Stimulated activated CD8-positive, alpha-beta memory T cell treated with anti-CD3 and anti-CD28 coated beads, Interleukin-7, amount 100 ng/mL, for 1 hour (primary cell): ENCODE measurements around the gene MTIF3.
"Not testable (repeated sequence)": the region's sequence is repeated elsewhere in the genome, so short reads cannot be mapped to it uniquely, and the experiment has no call there.

Source experiments
- DNase-seq, 2 donors: peaks; one replicate each; pipeline ENCODE4 v3.0.0-alpha.2; 2020; ENCODE audit warnings: low read depth in 2 of 2

MTIF3 gene

DNA sequence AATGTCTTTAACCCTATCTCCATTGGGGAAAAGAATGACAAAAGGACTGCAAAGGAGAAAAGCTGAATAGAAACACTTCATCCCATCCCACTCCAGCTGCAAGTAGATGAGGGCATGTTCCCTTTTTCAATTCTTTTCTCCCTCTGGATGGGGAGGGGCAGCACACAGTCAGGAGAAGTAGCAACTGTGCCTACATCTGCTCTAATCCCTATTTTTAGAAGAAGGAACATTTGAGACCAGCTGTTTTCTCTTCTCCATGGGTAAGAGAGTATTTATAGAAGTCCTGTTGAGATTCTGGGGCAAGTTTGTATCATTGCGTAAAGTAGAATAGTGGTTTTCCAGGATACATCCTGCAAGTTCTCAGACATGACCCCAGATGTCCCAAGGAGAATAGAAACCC lies 35.2 kb downstream of the MTIF3 start:
- DNase-seq, result no peak

DNA sequence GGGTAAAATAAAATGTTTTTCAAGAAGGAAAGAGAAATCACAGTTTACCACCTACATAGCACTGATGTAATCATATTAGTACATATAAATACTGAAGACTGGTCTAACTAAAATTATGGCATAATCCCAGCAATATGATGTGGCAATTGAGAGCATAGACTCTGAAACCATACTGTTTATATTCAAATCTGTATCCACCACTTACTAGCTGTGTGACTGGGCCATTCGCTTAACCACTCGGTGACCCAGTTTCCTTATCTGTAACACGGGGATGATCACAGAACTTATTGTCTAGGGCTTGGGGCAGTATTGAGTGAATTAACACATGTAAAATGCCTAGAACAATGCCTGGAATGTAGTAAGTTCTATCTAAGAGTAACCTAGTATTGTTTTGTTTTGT lies 39.0 kb downstream of the MTIF3 start:
- no peak for DNase-seq

DNA sequence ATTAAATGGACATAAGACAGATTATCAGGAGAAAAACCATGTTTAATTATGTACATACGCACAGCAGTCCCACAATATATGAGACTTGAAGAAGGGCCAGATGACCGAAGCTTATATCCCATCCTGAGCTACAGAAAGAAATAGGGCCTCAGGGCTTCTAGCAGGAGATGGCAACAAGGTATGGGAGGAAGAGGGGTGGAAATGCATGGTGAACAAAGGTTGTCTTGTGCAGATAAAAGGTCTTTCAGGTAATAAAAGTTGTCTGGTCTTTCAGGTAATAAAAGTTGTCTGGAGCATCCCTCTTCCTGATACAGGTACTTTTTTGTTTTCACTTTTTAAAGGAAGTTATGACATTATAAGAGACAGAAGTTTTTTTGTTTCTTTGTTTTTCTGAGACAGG lies 41.4 kb downstream of the MTIF3 start:
- DNase-seq, result no peak

DNA sequence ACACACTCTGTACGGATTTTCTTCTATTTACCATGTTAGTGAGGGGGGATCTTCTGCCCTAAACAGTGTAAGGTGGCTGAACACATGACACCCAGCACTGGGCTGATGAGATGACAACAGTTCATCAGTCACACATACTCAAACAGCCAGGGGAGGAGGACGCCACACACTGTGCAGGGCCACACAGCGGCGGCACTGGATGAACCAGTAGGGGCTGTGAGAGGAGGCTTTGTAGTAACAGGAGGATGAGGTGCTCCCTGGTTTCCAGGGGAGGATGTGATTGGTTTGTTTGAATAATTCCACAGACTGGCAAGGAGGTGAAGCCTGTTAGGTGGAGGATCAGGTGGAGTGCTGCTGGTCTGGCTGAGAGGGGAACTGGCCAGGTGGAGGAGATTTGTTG lies 42.3 kb downstream of the MTIF3 start:
- DNase-seq, result no peak

DNA sequence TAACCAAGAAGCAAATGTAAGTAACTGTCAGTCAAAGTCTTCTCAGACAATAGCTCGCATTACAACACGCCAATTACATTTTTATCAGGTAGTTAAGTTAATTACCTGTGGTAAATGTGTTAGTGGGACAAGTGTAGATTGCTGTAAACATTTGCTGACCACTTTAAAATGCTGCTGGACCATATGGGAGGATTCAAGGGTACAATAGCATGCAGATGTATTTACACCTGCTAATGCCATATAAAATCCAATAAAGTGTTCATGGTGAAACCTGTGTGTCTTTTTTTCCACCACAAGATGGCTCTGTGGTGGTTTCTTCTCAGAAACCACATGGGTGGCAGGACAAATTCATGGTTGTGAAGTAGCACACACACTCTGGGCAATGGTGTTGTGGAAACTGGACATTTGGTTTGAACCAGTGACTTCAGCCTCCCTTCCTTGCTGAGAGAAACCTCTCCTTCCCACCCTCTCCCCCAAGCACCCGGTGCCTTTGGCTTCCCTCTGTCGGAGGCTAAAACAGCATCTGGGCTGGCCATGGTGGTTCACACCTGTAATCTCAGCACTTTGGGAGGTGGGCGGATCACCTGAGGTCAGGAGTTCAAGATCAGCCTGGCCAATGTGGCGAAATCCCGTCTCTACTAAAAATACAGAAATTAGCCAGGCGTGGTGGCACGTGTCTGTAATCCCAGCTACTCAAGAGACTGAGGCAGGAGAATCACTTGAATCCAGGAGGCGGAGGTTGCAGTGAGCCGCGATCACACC lies 44.0 kb downstream of the MTIF3 start:
- DNase-seq, result peak in 1 of 2 donors; percentile 13

DNA sequence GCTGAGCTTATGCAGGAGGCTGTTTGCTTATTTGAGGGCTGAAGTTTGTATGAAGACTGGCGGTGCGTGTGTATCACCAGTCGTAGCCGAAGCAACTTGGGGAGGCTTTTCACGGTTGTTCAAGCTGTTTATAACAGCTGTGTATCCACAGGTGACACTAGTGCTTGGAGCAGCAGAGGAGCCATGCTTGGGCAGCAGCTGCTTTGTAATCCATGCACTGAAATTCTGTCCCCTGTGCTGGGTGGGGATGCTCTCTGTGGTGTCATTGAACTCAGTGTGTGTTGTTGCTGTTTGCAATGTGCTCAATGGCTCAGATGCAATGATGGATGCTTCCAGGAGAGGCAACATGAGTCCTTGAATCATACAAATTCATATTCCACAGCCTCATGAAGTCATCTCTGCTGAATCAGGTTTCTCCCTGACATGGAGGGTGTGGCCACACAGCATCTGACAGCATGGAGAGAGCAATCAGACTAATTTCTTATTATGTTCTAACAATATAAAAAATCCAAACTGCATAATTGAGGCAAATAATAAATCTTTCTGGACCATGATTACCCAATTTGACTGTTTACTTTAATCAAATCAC lies 44.7 kb downstream of the MTIF3 start:
- DNase-seq, result no peak

DNA sequence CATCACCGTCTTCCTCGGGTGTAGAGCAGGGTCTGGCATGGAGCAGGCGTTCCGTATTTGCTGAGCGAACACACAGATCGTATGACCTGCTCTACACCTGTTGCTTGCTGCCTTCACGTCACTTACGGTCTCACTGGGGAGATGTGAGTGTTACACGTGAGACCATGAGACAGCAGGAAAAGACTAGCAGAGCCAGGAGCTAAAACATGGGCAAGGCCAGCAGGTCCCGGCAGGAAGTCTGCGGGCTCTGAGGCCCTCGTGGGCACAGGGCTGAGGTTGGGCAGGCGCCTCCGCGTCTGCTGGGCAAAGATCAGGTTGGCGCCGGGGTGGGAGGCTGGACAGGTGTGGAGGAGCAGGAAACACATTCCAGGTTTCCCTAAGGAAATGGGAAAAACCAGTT lies 45.7 kb downstream of the MTIF3 start:
- DNase-seq, result no peak

DNA sequence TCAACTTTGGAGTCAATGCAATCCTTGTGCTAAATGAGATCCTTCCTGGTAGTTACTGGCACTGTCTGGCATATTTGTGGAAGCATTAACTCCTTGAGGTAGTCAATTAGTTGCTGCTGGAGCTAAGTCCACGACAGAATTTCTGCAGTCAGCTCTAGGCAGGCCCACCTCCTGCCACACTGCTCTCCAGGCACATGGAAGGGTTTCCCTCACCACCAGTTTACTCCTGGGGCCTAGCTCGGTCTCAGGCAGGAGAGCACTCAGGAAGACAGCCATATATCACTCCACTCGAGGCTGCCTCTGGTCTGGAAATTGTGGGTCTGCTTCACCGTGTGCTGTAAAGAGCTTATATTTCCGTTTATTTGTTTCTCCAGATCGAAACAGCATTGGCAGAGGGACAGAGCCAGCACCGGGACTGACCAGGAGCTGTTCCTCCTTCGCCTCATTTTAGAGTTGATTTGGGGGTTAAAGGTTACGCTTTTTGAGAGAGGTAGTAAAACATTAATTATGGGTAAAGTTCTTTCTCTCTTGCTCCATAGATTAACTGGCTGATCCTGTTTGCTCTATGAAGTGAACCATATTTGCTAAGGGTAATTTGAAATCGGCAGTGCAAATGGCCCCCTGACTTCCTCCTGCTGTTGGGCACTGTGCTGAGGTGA lies 46.5 kb downstream of the MTIF3 start:
- no peak for DNase-seq

DNA sequence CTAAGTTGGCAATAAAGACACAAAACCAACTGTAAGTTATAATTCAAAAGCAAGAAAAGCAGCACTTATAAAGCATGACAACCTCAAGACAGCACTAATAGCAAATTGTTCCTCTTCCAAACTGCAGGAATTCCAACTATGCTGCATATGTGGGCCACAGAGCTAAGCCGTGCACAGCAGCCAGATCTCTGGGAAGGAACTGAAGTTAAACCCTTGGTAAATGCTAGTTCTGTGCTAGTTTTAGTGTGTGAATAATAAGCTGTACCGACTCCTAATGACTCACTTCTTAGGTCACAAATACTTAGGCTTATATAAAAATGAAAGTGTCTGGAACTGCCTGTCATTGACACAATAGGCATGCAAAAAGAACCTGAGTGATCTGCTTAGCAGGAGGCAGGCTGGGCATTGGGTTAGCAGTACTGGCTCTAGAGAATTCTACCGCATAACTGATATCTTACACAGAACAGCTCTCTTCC lies 47.1 kb downstream of the MTIF3 start:
- DNase-seq, result no peak

DNA sequence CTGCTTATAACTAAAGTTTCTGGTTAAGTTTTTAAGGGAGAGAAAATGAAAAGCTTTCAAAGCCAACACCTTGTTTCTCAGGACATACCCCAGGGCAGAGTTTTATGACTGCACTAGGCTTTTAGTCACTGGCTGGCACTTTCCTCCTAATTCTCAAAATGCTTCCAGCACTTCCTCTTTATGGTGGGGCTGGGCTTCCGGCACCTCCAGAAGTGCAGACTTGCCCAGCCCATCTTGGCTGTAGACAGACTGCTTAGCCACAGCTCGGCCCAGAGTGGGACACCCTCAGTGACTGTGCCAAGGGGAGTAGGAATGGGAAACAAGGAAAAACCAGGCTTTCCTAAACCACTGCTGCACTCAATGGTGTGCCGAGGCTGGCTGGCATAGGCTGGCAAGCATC lies 49.2 kb downstream of the MTIF3 start:
- DNase-seq, result no peak

DNA sequence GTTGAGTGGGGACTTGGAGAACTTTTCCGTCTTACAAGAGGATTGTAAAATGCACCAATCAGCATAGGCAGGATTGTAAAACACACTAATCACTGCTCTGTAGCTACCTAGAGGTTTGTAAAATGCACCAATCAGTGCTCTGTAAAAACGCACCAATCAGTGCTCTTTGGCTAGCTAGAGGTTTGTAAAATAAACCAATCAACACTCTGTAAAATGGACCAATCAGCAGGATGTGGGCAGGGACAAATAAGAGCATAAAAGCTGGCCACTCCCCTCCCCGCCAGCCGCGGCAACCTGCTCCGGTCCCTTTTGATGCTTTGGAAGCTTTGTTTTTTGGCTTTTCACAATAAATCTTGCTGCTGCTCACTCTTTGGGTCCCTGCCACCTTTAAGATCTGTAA lies 50.0 kb downstream of the MTIF3 start:
- DNase-seq, result not testable (repeated sequence)

DNA sequence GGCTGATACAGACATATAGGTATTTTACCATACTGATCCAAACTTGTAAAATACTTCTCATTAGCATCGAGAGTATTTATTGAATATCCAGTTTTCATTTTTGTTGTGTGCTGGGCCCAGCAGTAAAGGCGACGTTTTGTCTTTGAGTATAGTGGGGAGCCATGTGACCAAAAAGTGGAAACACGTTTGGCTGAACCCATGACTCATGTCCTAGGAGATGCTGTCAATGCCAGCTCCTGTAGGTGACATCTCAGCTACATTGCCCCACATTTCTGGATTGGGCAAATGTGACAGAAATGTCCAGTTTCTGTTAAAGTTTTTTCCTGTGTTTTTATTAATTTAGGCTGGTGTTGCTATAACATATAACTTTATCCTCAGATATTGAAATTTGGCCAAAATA lies 52.0 kb downstream of the MTIF3 start:
- DNase-seq, result no peak

DNA sequence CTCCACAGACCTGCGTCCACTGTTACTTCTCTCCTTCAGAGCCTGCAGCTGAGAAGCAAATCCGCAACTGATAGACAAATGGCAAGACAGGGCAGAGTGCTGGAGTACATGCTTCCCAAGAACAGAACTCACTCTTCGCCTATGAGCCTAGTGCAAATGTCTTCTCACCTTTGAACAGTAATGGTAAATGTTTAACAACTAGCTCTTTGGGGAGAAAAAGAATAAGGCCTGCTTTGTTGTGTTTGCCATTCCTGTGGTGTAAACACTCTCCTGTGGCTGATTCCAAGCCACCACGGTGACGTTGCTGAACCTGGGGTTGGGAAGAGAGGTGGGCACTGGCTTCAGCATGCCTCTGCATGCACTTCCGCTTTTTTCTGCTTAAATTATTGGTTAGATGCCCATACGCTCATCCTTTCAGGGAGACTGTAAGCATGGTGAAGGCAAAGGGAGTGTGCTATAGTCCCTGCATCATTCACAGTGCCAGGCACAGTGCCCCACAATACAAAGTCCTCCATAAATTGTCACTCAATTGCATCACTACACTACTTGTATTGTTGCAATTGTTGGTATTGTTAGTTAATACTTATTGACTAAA lies 54.0 kb downstream of the MTIF3 start:
- no peak for DNase-seq

DNA sequence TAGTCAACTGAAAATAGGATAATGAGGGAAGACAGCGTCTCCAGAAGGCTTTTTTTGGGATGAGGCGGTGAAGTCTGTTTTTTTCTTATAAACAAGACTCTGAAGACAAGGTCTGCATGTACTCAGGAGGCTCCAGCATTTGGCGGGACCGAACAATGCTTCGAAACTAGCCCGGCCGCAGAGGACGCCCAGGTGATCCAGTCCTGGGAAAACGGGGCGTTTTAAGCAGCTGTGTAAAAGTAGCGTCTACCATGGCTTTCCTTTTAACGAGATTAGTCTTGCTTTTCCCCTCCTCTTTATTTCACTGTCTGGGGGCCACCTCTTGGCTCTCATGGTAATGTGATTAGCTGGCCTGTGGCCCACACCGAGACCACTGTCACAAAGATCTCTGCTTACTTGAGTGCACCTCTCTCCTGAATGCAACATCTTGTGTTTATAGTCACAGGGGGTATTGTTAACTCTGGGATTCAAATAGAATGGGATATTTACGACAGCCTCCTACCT lies 55.3 kb downstream of the MTIF3 start:
- no peak for DNase-seq

DNA sequence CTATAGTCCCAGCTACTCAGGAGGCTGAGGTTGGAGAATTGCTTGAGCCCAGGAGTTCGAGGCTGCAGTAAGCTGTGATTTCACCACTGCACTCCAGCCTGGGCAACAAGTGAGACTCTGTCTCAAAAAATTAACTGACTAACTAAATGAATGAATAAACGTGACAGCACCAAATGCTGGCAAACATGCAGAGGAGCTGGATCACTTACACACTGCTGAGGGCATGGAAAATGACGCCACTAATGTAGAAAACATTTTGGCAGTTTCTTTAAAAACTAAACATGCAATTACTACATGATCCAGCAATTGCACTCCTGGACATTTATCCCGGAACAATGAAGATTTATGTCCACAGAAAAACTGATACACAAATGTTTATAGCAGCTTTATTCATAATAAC lies 57.3 kb downstream of the MTIF3 start:
- DNase-seq, result no peak

DNA sequence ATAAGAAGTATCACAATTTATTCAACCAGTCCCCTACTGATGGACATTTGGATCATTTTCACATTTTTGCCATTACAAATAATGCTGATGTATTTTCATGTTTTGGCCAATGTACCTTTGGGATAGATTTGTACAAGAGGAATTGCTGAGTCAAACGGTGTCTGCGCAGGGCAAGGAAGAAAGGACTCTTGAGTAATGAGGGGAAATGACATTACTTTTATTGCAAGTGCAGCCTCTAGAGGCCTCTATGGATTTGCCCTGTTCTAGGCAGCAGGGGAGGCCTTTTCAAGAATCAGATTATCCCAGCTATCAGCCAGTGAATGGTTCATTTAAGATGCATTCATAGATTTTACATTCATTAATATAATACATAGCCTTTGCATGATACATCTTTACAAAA lies 58.9 kb downstream of the MTIF3 start:
- no peak for DNase-seq

DNA sequence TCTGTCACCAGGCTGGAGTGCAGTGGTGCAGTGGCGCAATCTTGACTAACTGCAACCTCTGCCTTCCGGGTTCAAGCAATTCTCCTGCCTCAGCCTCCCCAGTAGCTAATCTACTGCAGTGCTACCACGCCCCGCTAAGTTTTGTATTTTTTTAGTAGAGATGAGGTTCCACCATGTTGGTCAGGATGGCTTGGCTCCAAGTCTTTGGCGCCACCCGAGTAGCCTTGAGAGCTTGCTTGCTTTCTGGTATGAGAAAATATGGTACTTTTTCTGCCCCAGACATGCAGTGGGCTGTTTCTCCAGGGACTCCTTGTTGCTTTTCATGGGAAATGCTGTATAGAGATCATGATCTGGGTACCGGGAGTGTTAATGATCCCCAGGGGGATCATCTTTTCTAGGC lies 60.5 kb downstream of the MTIF3 start:
- DNase-seq, result no peak

DNA sequence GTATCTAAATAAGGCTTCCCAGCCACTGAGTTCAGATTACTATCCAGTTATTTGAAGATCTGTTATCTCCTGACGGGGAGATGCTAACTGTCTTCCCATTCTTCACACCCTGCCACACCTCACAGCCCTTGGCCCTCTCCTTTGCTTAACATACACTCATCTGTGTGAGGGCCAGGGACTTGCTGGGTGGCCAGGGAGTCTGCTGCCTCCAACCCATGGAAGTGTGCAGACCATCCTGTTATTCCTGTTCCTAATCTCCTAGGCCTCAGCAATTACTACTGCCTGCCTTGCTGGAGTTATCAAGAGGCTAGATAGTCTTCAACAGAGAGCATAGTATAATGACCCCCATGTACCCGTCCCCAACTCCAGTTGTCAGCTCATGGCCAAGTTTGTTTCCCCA lies 62.1 kb downstream of the MTIF3 start:
- no peak for DNase-seq
